ENCODE results near the gene PDF.

Gene PDF

DNA sequence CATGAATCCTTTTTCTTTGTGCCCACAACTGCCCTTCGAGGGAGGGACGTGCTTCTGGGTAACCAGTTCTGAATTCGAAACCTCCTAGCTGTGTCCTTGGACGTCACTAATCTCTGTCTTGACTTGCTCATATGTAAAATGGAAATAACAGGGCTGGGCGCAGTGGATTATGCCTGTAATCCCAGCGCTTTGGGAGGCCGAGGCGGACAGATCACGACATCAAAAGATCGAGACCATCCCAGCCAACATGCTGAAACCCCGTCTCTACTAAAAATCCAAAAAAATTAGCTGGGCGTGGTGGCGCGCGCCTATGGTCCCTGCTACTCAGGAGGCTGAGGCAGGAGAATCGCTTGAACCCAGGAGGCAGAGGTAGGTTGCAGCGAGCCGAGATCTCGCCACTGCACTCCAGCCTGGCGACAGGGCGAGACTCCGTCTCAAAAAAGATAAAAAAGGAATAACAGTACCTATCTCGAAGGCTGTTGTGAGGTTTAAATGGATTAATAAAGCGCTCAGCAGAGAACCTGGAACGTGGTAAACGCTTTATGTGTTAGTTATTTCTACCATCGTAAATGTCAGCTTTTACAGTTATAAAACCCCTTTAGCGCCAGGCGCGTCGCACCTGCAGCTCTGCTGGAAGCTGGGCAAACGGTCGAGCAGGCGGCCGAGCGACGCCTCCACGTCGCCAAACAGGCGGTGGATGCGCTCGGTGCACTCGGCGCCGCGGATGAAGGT, 8.3 kb upstream of the PDF start:
- DNase-seq = no peak

DNA sequence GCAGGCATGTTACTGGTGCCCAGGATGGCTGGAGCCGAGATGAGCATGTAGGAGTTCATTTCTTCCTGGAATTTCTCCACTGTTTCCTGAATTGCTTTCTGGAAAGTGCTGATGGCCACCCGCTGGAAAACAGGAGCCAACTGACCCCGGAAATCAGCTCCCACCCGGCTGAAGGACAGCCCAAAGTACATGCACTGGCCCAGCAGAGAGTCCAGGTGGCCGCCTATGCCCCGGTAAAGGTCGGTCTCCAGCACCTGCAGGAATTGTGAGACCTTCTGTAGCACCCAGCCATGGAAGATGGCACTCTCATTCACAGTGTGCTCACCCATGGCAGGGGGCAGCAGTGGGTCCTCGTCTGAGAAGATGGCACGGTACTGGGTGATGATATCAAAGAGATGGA, 4.3 kb upstream of the PDF start:
- no peak for DNase-seq

DNA sequence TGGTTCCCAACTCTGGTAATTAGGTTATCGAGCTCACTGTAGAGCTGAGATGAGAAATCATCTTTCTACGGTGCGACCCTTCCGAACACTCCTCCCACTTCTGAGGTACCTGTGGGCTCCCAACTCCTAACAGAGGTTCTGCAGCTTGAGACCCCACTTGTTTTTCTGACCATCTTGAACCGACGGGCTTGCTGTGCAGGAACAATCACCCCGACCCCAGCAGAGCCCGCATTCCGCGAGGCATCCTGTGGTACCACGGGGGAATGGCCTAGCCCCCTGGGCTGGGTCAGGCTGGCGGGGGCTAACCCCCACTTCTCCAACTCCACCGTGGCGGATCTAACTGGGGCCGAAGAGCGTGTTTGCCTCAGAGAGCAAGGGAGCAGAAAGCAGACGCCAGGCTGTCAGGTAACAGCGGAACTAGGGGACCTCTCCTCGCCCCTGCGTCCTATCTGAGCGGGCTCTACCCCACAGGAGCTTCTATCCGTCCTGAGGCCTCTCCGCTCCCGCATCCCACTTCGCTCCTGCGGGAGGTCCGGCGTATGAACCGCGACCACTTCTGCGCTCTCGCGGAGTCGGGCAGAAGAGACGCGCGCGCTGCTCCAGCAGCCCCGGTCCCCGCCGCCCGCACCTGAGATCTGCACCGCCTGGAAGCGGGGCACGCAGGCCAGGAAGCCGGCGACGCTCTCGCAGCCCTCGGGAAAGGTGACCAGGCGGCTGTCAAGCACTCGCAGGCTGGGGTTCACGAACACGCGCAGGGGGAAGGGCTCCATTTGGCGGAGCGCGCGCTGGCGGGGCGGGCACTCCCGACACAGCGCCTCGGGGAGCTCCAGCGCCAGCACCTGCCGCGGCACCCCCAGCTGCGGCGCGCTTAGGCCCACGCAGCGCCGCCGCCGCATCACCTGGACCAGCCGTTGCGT, 761 bp downstream of the PDF start:
- DNase-seq = no peak

DNA sequence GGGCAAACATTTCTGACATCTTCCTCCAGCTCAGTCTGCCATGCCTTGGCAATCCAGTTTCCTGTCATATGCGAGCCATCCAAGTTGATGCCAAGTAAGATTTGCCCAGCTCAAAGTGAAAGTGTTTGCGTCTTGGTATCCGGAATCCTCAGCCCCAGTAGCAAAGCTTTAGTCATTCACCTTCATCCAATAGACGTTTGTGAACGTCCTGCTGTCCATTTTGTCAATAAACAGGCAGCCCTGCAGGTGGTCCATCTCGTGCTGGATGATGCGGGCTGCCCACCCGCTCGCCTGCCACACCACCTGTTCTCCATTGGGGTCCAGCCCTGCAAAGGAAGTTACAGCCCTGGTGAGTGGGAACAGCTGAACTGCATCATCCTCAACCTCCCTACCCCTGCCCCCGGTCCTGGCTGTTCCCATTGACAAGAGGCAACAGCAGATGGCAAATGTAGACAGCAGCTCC, 1.5 kb downstream of the PDF start:
- no peak for DNase-seq

DNA sequence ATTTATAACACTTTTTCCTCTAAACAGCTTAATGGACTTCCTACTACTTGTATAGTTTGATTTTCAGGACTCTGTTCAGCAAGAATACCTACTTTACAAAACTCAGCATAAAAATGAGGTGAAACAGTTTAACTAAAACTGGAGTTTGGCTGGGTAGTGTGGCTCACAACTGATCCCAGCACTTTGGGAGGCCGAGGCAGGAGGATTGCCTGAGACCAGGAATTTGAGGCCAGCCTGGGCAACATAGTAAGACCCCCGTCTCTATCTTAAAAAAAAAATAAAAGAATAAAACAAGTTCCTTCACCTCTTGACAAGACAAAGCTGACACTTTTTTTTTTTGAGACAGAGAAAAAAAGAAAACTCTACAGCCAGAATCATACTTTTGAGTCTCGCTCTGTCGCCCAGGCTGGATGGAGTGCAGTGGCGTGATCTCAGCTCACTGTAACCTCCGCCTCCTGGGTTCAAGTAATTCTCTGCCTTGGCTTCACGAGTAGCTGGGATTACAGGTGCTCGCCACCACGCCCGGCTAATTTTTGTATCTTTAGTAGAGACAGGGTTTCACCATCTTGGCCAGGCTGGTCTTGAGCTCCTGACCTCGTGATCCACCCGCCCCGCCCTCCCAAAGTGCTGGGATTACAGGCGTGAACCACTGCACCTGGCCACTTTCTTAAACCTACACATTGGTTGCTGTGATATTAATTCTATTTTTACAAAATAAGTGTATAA, 2.6 kb downstream of the PDF start:
- DNase-seq = no peak

DNA sequence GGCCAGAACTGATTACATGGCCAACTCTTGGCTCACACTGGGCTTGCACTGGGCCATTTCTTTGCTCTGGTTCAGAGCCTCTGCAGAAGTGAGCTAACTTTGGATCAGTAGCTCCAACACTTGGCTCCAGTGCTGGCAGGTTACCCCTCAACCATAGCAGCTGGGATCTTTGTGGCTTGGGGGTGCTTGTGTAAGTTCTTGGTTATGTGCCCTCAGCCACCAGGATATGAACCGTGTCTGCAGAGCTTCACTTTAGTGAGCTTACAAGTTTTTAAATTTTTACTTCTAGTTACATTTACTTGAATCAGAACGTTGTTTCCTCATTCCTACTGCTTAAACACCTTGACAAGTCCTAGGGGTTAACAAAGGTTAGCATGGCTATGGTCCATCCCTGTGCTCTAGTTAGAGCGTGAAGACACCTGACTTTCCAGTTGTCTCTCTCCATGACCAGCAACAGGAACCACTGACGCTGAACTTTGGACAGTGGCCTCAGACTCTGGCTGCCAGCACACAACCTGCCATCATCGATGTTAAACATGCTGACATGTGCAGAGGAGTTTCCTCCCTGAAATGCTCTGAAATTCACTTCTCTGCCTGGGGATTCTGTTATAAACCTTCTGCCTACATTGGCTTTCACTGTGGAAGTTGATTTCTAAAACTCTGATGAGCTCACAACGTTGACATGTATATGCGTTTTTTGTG, 4.1 kb downstream of the PDF start:
- DNase-seq = no peak

DNA sequence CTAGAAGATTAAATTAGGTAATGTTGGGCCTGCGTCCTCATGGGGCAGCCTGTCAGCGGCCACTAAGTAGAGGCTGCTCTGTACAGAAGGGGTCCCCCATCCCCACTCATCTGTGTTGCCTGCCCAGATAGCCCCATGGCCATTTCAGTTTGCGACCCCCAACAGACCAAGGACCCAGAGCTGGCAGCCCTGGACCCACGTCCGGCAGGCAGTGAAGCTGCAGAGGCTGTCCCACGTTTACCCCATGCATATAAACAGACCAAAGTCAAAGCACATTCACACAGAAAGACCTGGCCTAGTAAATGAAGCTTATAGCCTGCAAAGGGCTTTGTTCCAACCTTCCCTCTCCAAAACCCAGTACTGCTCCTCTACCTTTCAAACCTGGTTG, 4.6 kb downstream of the PDF start:
- no peak for DNase-seq

DNA sequence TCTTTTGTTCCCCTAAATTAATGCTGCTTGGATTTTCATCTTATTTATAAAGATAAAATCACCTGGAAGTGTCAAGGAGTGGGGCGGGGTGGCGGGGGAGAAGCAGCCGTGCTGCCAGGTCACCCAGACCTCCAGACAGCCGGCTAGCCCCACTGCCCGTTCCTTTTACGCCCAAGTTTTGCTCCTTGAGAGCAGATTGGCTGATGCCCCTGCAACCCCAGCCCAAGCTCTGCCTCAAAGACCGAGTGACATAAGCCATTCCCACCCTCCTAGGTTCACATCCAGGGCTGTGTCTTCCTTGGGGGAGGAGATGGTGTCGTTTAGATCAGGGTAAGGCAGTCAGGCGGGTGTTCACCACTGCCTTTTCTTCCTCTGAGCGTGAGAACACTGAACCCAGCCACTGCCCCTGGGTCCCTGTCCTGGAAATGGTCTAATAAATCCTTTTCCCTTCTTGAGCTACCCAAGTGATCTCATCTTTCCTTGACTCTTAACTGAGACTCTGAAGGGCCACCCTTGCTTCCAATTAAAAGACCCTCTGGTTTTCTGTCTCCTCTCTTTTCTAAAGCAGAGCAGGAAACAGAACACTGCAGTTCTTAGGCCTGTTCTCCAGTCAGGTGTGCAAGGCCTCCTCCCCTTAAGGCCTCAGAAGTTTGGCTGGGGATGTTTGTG, 5.7 kb downstream of the PDF start:
- no peak for DNase-seq

DNA sequence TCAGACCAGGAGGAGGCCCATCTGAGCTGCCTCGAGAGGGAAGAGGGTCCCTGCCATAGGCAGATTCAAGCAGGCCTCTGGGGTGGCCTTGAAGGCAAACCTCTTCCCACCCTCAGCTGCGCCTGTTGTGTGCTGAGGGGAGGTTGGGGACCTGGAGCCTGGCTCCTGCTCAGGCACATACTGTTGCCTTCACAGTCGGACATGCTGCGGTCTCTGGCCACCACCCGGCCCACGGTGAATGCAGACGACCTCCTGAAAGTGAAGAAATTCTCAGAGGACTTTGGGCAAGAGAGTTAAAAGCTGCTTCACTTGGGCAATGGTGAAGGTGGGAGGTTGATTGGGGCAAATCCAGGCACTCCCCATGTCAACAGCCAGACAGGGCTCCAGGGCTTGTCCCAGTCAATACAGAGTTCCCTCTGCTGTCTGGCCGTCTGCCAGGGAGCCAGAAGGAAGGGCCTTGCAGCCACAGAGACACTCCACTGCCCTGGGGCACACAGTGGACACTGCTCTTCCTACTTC, 6.3 kb downstream of the PDF start:
- no peak for DNase-seq

DNA sequence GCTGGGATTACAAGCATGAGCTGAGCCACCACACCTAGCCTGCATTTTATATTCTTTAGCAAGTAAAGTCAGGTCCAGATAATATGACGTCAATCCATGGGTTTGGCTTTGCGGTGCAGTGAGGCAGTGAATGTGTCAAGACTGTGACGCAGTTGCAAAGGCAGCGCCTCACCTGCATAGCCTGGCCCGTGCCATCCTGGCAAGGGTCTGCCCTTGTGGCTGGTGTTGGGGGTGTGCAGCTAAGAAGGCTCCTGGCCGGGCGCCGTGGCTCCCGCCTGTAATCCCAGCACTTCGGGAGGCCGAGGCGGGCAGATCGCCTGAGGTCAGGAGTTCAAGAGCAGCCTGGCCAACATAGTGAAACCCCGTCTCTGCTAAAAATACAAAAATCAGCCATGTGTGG, 7.0 kb downstream of the PDF start:
- no peak for DNase-seq

DNA sequence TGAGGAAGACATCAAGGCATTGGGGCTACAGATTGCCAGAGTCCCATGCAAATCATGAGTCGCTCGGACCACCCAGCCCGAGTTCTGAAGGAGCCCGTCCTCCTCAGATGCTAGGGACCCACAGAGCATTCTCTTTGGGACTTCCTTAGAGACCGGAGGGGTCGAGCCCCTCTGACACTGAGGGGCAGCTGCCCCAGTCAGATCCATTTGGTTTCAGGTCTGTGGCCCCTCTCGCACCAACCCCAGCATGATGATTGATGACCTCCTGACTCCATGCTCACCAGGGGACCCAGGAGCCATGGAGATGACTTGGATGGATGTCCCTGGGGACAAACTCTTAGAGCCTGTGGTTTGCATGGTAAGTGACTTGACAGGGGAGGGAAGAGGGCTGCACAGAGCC, 8.0 kb downstream of the PDF start:
- DNase-seq = no peak

DNA sequence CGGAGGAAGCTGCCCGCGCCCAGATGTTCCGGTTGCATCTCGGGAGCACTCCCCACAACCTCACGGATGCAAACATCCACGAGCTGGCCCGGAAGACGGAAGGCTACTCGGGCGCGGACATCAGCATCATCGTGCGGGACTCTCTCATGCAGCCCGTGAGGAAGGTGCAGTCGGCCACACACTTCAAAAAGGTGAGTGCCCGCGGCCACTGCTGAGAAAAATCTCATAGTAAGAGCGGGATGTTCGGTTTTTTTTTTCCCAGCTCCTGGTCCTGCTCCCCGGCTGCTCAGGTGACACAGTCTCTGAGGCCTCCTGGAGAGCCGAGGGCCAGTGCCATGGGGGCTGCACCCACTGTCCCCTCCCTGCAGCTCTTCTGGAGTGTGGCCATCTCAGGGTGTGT, 9.3 kb downstream of the PDF start:
- DNase-seq = no peak

DNA sequence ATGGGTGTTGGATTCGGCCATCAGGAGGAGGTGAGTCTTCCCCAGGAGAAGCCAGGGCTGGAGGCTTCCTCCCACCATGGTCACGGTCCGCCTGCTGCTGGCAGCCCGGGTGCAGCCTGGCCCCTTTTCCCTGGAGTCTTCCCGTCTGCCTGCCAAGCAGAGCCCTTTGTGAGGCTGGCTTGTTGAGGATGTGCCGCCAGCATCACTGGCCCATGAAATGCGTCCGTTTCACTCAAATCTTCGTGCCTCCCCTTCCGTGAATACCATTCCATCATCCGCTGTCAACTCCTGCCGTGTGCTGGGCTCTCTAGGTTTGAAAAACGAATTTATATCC, 9.7 kb downstream of the PDF start:
- no peak for DNase-seq

DNA sequence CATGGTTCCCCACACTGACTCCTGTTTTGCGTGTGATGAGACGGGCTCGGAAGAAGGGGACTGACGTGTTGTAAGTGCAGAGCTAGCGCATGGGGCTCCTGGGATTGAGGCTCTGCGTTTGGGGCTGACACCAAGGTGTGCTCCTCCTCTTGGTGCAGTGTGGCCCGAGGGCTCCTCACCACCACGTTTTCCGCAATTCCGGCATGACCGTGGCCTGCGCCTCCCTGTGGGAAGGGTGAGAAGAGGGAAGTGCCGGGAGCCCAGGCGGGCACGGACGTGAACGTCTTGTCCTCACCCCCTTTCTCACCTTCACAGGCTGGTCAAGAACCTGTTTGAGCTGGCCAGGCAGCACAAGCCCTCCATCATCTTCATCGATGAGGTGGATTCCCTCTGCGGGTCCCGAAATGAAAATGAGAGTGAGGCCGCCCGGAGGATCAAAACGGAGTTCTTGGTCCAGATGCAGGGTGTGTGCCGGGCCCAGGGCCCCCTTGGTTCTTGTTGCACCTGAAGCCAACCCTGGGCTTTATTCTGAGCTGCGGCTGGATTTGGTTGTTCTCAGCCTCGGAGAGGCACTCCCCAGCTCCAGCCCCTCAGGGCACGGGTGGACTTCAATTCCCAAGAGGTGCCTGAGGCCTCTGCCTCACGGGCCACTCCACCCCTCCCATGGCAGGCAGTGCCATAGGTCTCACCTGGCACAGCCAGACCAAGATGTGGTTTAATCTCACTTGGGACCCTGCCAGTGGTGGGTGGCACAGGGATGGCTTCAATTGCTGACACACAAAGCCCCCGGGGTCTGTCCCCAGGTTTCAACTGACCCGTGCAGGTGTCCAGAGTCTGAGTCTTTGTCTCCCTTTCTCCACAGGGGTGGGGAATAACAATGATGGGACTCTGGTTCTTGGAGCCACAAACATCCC, 10.3 kb downstream of the PDF start:
- no peak for DNase-seq

DNA sequence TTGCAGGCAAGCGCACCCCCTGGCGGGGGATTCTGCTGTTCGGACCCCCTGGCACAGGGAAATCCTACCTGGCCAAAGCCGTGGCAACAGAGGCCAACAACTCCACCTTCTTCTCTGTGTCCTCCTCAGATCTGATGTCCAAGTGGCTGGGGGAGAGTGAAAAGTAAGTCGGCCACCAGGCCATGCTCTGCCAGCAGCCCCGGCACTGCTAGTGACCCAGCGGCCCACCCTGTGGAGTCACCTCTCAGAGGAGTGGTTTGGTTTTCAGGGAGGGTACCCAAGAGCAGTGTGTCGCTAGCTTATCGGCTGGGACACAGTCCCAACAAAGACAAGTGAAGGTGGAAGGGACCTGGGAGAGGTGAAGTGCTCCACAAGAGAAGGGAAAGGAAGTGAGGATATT, 11.0 kb downstream of the PDF start:
- no peak for DNase-seq

DNA sequence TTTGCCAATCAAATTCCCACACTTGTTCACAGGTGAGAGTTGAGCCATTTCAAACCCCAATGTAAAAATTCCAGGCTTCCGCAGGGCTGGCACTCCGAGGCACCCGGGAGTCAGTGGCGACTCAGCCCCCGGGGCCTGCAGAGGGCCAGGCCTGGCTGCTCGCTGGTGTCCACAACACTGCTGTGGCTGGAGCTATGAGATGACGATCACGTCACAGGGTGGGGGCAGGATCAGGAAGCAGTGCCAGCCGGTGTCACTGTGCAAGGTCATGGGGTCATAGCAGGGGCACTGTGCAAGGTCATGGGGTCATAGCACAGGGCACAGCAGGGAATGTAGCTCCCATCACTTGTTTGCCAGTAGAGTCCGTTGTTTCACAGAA, 11.5 kb downstream of the PDF start:
- DNase-seq = no peak

DNA sequence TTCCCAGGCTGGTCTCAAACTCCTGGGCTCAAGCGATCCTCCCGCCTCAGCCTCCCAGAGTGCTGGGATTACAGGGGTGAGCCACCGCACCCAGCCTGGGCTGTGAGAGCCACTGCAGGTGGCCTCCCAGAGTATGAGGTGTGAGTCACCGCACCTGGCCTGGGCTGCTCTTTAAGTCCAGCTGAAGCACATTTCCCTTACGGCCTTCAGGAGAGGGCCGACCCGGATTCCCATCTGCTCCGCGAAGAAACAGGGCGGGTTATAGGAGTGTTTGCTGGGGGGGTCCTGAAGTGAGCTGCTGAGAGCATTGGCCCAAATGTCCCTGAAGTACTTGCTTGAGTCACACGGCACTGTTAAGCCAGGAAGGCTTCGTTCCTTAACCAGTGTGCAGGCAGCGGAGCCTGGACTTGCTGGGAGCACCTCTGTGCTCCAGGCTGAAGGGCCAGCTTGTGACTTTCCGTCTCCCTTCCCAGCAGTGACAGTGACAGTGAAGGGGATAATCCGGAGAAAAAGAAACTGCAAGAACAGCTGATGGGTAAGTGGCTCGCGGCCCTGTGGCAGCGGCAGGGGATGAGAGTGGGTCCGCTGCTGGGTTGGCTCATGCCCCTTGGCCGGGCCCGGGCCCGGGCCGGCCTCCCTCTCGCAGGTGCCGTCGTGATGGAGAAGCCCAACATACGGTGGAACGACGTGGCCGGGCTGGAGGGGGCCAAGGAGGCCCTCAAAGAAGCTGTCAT, 12.0 kb downstream of the PDF start:
- no peak for DNase-seq

DNA sequence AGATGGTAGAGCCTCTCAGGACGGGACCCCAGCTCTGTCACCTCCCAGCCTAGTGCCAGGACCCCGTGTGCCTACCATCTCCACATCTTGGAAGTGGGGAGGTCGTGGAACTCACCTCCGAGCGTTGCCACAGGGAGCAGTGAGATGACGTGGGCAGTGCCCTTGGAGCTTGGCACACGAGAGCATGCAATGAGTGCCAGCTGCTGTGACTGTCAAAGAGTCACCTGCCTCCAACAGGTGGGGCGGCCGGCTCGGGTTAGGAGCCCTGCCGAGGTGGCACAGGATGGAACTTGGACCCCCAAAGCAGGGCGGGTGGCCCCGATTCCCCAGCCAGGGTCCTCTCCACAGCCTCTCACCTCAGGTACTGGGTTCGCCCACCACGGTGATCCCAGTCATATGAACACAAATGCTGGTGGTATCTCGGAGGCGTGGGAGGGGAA, 13.8 kb downstream of the PDF start:
- no peak for DNase-seq

DNA sequence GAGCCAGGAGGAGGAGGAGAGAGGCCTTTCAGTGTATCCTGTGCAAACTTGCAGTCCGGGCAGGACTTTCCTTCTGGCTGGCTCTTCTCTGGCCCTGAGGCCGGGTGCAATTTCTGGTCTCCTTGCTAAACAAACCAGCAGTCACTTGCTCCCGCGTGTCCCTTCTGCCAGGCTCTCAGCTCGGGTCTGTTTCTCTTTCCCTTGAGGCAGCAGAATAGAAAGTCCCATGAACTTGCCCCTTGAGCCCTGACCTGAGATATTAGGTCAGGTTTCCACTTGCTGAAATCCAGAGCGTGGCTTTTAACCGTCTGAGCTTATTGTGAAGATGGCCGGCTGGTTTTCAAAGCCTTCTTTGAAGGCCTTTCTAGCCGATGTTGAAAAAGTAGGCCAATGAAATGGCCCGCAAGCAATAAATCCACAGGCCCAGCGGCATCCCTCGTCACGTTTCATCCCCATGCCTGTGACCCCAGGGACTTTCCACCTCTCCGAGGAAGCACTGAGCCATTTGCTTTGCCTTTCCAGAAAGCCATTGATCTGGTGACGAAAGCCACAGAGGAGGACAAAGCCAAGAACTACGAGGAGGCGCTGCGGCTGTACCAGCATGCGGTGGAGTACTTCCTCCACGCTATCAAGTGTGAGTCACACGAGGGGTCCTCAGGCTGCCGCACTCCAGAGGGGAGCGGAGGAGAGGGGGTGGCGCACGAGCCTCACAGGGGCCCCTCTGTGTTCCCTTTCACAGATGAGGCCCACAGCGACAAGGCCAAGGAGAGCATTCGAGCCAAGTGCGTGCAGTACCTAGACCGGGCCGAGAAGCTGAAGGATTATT, 14.7 kb downstream of the PDF start:
- no peak for DNase-seq

DNA sequence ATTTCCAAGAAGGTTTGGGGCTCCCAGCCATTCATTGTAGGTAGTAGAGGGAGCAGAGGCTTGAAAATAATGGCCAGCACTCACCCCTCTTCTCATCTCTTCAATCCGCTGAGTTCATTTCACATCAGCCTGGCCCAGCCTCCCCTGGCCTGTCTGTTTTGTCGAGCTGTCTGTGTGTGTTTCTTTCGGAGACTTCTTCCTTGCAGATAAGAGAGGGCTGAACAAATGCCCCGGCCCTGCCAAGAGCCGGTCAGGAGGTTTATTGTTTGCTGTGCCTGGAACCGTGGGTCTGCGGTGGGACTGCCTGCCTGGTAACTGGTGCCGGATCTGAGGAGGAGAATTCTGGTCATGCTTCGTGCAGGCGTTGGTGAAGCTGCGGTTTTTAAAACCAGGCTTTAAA, 15.9 kb downstream of the PDF start:
- DNase-seq = no peak
